K562 (cell line): ENCODE results near the gene PSMA7. TPM values are rescaled to one million over a fixed set of nuclear protein-coding genes. Genes with fewer than 3 reads are reported as not detected.

Source experiments
- DDX20 ChIP-seq: fragments of 450-650 bp; IDR thresholded peaks from 2 replicates; pipeline ENCODE4 v1.6.1; 2016; ENCODE audit warnings: missing genetic modification characterization, low read depth, mild to moderate bottlenecking, missing compliant biosample characterization, moderate library complexity
- ELF1 ChIP-seq: fragments of 200-800 bp; sonication (Bioruptor generic); IDR thresholded peaks from 2 replicates; pipeline ENCODE4 v1.6.1; 2016; ENCODE audit warnings: missing genetic modification characterization, missing compliant biosample characterization
- ETS2 ChIP-seq: IDR thresholded peaks from 2 replicates; pipeline ENCODE4 v1.6.1; 2016; ENCODE audit warnings: borderline replicate concordance, missing genetic modification characterization, mild to moderate bottlenecking, moderate library complexity, missing compliant biosample characterization; ENCODE audit not compliant: poor library complexity, severe bottlenecking
- FIP1L1 ChIP-seq: fragments of 200-400 bp; formaldehyde crosslinking; IDR thresholded peaks from 2 replicates; pipeline ENCODE4 v1.6.1; 2018; ENCODE audit warnings: mild to moderate bottlenecking, low read depth, low read length; ENCODE audit not compliant: poor library complexity, severe bottlenecking
- FOXP1 ChIP-seq: sonication (generic); formaldehyde crosslinking; IDR thresholded peaks from 2 replicates; pipeline ENCODE4 v1.8.0; 2022; ENCODE audit warnings: mild to moderate bottlenecking, missing genetic modification reagents
- GABPB1 ChIP-seq: sonication (generic); formaldehyde crosslinking; IDR thresholded peaks from 2 replicates; pipeline ENCODE4 v1.8.0; 2022; ENCODE audit warnings: mild to moderate bottlenecking, missing genetic modification reagents
- GTF2A2 ChIP-seq: IDR thresholded peaks from 2 replicates; pipeline ENCODE4 v1.6.1; 2016; ENCODE audit warnings: mild to moderate bottlenecking, missing genetic modification characterization, missing compliant biosample characterization
- JUND ChIP-seq, 2 experiments: IDR thresholded peaks; 2 replicates in 1 of 2; 3 replicates in 1 of 2; pipeline ENCODE4 v1.6.1; 2011; ENCODE audit warnings: borderline replicate concordance in 2 of 2, low read depth in 2 of 2, low read length in 2 of 2, improper control_type of control experiment in 1 of 2, missing biosample characterization in 1 of 2, missing genetic modification characterization in 1 of 2, missing genetic modification reagents in 1 of 2
- MED1 ChIP-seq: sonication (generic); formaldehyde crosslinking; IDR thresholded peaks from 2 replicates; pipeline ENCODE4 v1.8.1; 2023; ENCODE audit warnings: missing genetic modification reagents, borderline replicate concordance
- NFE2 ChIP-seq: IDR thresholded peaks from 2 replicates; pipeline ENCODE4 v1.6.1; 2014; ENCODE audit warnings: antibody characterized with exemption, low read depth
- PURB ChIP-seq: sonication (generic); formaldehyde crosslinking; IDR thresholded peaks from 2 replicates; pipeline ENCODE4 v1.9.0; 2021; ENCODE audit warnings: low read depth, mild to moderate bottlenecking, missing genetic modification reagents
- SMARCB1 ChIP-seq: IDR thresholded peaks from 2 replicates; pipeline ENCODE4 v1.6.1; 2011; ENCODE audit warnings: improper control_type of control experiment, low read depth; ENCODE audit not compliant: insufficient read length
- TSC22D4 ChIP-seq: fragments of 450-650 bp; IDR thresholded peaks from 2 replicates; pipeline ENCODE4 v1.6.1; 2016; ENCODE audit warnings: missing genetic modification characterization, missing biosample characterization, control low read depth
- ZNF324 ChIP-seq: fragments of 250-450 bp; sonication (Bioruptor Pico); IDR thresholded peaks from 2 replicates; pipeline ENCODE4 v1.4.0; 2020; ENCODE audit warnings: mild to moderate bottlenecking
- ZNF436 ChIP-seq: fragments of 250-450, 450-650 bp; sonication (Bioruptor Pico); formaldehyde crosslinking; IDR thresholded peaks from 2 replicates; pipeline ENCODE4 v1.7.0; 2020; ENCODE audit warnings: mild to moderate bottlenecking
- polyA plus RNA-seq, 8 experiments: library from polyadenylated mRNA; depleted of rRNA in 4 of 8; stranded (reverse) in 5 of 8; unstranded in 3 of 8; fragments of >200 nt; fragmentation: Nextera tagmentation in 2 of 8; fragmentation: Illumina TruSeq in 1 of 8; extraction: Ambion mirVana in 2 of 8; extraction: Trizol in 1 of 8; gene quantifications; 2 replicates each; pipeline versions ENCODE4 v1.2.1 to v1.2.3, GENCODE V29; 2011 to 2014; ENCODE audit warnings: inconsistent platforms in 1 of 8, missing spikeins in 1 of 8
- total RNA-seq, 7 experiments: library from RNA; depleted of rRNA in 6 of 7; stranded (reverse); fragments of >200 nt in 6 of 7; fragmentation: Illumina TruSeq in 2 of 7; extraction: Trizol in 2 of 7; gene quantifications; 2 replicates each; pipeline versions ENCODE4 v1.2.1 to v1.2.3, GENCODE V29; 2011 to 2021; ENCODE audit warnings: low replicate concordance in 1 of 7
- TF ChIP-seq, protein P1 (sequence below), 3 experiments: fragments of 200-800 bp in 1 of 3; sonication (Bioruptor generic) in 1 of 3; sonication (generic) in 1 of 3; formaldehyde crosslinking in 1 of 3; IDR thresholded peaks; 2 replicates each; pipeline versions ENCODE4 v1.6.1 to v1.8.0; 2016 to 2022; ENCODE audit warnings: mild to moderate bottlenecking in 2 of 3, missing compliant biosample characterization in 2 of 3, missing genetic modification characterization in 2 of 3, missing genetic modification reagents in 1 of 3
- TF ChIP-seq, protein P2 (sequence below): sonication (generic); formaldehyde crosslinking; IDR thresholded peaks from 2 replicates; pipeline ENCODE4 v1.8.0; 2022; ENCODE audit warnings: missing genetic modification reagents, mild to moderate bottlenecking, borderline replicate concordance
- TF ChIP-seq, protein P3 (sequence below): fragments of 450-650 bp; formaldehyde crosslinking; IDR thresholded peaks from 2 replicates; pipeline ENCODE4 v1.4.0; 2022; ENCODE audit warnings: missing genetic modification characterization
- TF ChIP-seq, protein P4 (sequence below), 2 experiments: IDR thresholded peaks in 1 of 2; conservative IDR thresholded peaks in 1 of 2; 2 replicates each; pipeline ENCODE4 v1.6.1; 2016; ENCODE audit warnings: low read depth in 2 of 2, mild to moderate bottlenecking in 1 of 2, missing compliant biosample characterization in 1 of 2, missing genetic modification characterization in 1 of 2, moderate library complexity in 1 of 2

The PSMA7 gene
- total and polyA plus RNA-seq, 9 of the 15 experiments (the other 6 are each of a cell fraction or from before 2014, with no cell fraction given), result 257 to 510 (median 393) TPM

DNA sequence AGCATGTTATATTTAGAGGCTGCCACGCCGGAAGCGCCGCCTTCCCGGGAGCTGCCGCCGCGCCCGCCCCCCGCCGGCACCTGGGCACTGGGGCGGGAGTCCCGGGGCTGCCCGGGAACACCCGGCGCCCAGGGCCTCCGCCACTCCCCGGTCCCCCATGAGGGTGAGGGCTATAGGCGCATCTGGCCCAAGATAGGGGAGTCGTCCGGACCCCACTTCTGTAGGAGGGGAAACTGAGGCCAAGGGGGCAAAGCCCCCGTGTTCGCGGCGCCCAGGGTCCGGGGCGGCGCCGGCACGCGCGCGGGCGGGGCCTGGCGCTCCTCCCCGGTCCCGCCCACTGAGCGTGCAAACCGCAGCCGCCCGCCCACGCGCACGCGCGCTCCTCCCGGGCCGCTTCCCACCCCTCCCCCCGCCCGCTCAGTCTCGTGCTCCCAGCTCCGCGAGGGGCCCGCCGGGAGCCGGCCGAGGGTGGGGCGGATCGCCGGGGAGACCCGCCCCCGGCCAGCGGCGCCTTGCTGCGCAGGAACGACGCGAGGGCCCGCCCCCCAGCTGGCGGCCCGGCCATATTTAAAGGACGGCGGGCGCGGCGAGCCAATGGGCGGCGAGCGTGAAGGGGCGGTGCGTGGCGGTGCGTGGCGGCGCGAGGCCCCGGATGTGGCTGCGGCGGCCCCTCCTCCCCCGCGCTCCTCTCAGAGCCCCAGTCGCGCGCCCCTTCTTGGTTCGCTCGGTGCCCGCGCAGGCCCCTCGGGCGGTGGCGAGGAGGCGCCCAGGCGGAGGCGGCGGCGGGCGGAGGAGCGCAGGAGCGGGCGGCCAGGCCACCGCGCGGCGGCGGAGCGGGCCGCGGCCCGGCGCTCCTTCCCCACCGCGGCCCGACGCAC is 21.2 kb downstream of the PSMA7 start, which contains the start of gene LSM14B (continued):
- TF ChIP-seq, protein P1, sequence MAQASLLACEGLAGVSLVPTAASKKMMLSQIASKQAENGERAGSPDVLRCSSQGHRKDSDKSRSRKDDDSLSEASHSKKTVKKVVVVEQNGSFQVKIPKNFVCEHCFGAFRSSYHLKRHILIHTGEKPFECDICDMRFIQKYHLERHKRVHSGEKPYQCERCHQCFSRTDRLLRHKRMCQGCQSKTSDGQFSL (CRISPR knock-in tag; IDR thresholded peaks at IDR 0.05), result no peak
- TF ChIP-seq, protein P1 (tag; IDR thresholded peaks at IDR 0.05), result 0 out of 4 replicates have a peak, but pooled peaks of 1 of the 2 experiments have one; percentile 30
- TF ChIP-seq GTF2A2 (tag) (no peak), ZNF436 (CRISPR knock-in tag) (no peak), ELF1 (tag) (no peak), JUND (IDR thresholded peaks at IDR 0.05; ENCODE audit: borderline replicate concordance, low read depth, low read length) (peak; percentile 30; the same call in 1 of the 2 replicates), JUND (tag; IDR thresholded peaks at IDR 0.05; ENCODE audit: borderline replicate concordance, low read depth, low read length) (no peak), FOXP1 (no peak), FIP1L1 (peak; percentile 45), TSC22D4 (tag) (no peak), ETS2 (tag) (no peak), ZNF324 (CRISPR knock-in tag) (no peak), PURB (no peak), GABPB1 (peak; percentile 40; the same call in 1 of the 2 replicates), NFE2 (no peak), DDX20 (tag) (no peak), SMARCB1 (no peak), MED1 (CRISPR knock-in tag) (no peak)
- TF ChIP-seq, protein P2, sequence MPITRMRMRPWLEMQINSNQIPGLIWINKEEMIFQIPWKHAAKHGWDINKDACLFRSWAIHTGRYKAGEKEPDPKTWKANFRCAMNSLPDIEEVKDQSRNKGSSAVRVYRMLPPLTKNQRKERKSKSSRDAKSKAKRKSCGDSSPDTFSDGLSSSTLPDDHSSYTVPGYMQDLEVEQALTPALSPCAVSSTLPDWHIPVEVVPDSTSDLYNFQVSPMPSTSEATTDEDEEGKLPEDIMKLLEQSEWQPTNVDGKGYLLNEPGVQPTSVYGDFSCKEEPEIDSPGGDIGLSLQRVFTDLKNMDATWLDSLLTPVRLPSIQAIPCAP (CRISPR knock-in tag), result no peak
- TF ChIP-seq, protein P3, sequence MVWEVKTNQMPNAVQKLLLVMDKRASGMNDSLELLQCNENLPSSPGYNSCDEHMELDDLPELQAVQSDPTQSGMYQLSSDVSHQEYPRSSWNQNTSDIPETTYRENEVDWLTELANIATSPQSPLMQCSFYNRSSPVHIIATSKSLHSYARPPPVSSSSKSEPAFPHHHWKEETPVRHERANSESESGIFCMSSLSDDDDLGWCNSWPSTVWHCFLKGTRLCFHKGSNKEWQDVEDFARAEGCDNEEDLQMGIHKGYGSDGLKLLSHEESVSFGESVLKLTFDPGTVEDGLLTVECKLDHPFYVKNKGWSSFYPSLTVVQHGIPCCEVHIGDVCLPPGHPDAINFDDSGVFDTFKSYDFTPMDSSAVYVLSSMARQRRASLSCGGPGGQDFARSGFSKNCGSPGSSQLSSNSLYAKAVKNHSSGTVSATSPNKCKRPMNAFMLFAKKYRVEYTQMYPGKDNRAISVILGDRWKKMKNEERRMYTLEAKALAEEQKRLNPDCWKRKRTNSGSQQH, result no peak
- TF ChIP-seq, protein P4, sequence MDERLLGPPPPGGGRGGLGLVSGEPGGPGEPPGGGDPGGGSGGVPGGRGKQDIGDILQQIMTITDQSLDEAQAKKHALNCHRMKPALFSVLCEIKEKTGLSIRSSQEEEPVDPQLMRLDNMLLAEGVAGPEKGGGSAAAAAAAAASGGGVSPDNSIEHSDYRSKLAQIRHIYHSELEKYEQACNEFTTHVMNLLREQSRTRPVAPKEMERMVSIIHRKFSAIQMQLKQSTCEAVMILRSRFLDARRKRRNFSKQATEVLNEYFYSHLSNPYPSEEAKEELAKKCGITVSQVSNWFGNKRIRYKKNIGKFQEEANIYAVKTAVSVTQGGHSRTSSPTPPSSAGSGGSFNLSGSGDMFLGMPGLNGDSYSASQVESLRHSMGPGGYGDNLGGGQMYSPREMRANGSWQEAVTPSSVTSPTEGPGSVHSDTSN (CRISPR knock-in tag; IDR thresholded peaks at IDR 0.05; ENCODE audit: low read depth), result no peak
- TF ChIP-seq, protein P4 (tag; conservative IDR thresholded peaks at IDR 0.05; ENCODE audit: low read depth), result no peak
